H1 (cell line): ENCODE results near the gene RHBG. TPM values are rescaled to one million over a fixed set of nuclear protein-coding genes. Genes with fewer than 3 reads are reported as not detected.

Source experiments
- CTCF ChIA-PET: fragments of 300-600 bp; sonication (Branson Sonifier 250); formaldehyde crosslinking; loops from one replicate; lab custom pipeline; 2021; ENCODE audit not compliant: partially characterized antibody; lab: Charles Lee
- POLR2A ChIA-PET: fragments of 300-600 bp; sonication (Branson Sonifier 250); formaldehyde crosslinking; loops from one replicate; lab custom pipeline; 2021; ENCODE audit warnings: inconsistent platforms; ENCODE audit not compliant: partially characterized antibody; lab: Charles Lee
- DNase-seq, 2 experiments: peaks; one replicate each; pipeline versions ENCODE4 v3.0.0 to v3.0.0-alpha.2; 2010 to 2022; ENCODE audit warnings: low spot score in 2 of 2, low read depth in 1 of 2, mixed read lengths in 1 of 2
- FAIRE-seq: peaks from 2 replicates; lab custom pipeline; 2011; peaks lifted over from hg19 to GRCh38; lab: Jason Lieb, UNC
- H2AFZ ChIP-seq: 2 replicates; pipeline ENCODE4 v1.8.1; 2012; ENCODE audit warnings: low read length, inconsistent platforms
- H2AK5ac ChIP-seq: 2 replicates; pipeline ENCODE4 v1.6.1; 2013; ENCODE audit warnings: low read depth, low read length
- H2BK120ac ChIP-seq: replicated peaks from 2 replicates; pipeline ENCODE3; 2013; ENCODE audit warnings: low read depth, low read length, inconsistent platforms
- H2BK12ac ChIP-seq: 2 replicates; pipeline ENCODE4 v1.6.1; 2013; ENCODE audit warnings: low read depth, low read length
- H2BK15ac ChIP-seq: 2 replicates; pipeline ENCODE4 v1.6.1; 2013; ENCODE audit warnings: low read length
- H2BK20ac ChIP-seq: 2 replicates; pipeline ENCODE4 v1.6.1; 2013; ENCODE audit warnings: low read length
- H2BK5ac ChIP-seq: 2 replicates; pipeline ENCODE4 v1.6.1; 2013; ENCODE audit warnings: low read depth, low read length
- H3K14ac ChIP-seq: 2 replicates; pipeline ENCODE4 v1.6.1; 2013; ENCODE audit warnings: inconsistent platforms; ENCODE audit not compliant: insufficient read length
- H3K18ac ChIP-seq: 2 replicates; pipeline ENCODE4 v1.6.1; 2013; ENCODE audit warnings: low read length; ENCODE audit errors: extremely low read depth
- H3K23ac ChIP-seq: 2 replicates; pipeline ENCODE4 v1.6.1; 2013; ENCODE audit warnings: inconsistent platforms; ENCODE audit not compliant: insufficient read length
- H3K23me2 ChIP-seq: 2 replicates; pipeline ENCODE4 v1.6.1; 2013; ENCODE audit warnings: low read depth, low read length
- H3K27ac ChIP-seq: 2 replicates; pipeline ENCODE4 v1.6.1; 2011; ENCODE audit warnings: low read depth, low read length, inconsistent platforms
- H3K27me3 ChIP-seq, 4 experiments: replicated peaks in 1 of 4; 1 replicate in 1 of 4; 2 replicates in 3 of 4; pipeline versions ENCODE4 v1.6.1 to v1.8.1; 2011 to 2013; ENCODE audit warnings: low read length in 3 of 4, mild to moderate bottlenecking in 3 of 4, inconsistent platforms in 2 of 4, mixed read lengths in 2 of 4, moderate library complexity in 1 of 4; ENCODE audit not compliant: control insufficient read depth in 3 of 4, insufficient read depth in 3 of 4; ENCODE audit errors: extremely low read depth in 1 of 4
- H3K36me3 ChIP-seq, 4 experiments: 2 replicates each; pipeline versions ENCODE4 v1.6.1 to v1.8.1; 2011 to 2013; ENCODE audit warnings: mild to moderate bottlenecking in 4 of 4, low read length in 3 of 4, moderate library complexity in 2 of 4, control low read depth in 1 of 4, inconsistent platforms in 1 of 4; ENCODE audit not compliant: insufficient read depth in 4 of 4, control insufficient read depth in 2 of 4
- H3K4ac ChIP-seq: replicated peaks from 2 replicates; pipeline ENCODE3; 2013; ENCODE audit warnings: low read length, low read depth, mixed read lengths, inconsistent platforms; ENCODE audit not compliant: insufficient read length
- H3K4me1 ChIP-seq, 4 experiments: replicated peaks in 1 of 4; 1 replicate in 1 of 4; 2 replicates in 3 of 4; pipeline versions ENCODE4 v1.6.1 to v1.8.1; 2011 to 2013; ENCODE audit warnings: low read length in 3 of 4, inconsistent platforms in 2 of 4, mixed read lengths in 1 of 4; ENCODE audit not compliant: insufficient read depth in 4 of 4, control insufficient read depth in 3 of 4
- H3K4me2 ChIP-seq, 2 experiments: 2 replicates each; pipeline versions ENCODE4 v1.6.1 to v1.8.1; 2011 to 2013; ENCODE audit warnings: low read depth in 2 of 2, low read length in 2 of 2, control low read depth in 1 of 2, inconsistent platforms in 1 of 2, mild to moderate bottlenecking in 1 of 2; ENCODE audit not compliant: insufficient read depth in 1 of 2
- H3K4me3 ChIP-seq, 4 experiments: fragments of 200-600, 300-600 bp in 1 of 4; sonication (generic), shearing (Covaris generic), sonication (Bioruptor Twin) in 1 of 4; 2 replicates each; pipeline versions ENCODE4 v1.5.1 to v1.8.1; 2011 to 2016; ENCODE audit warnings: low read length in 4 of 4, low read depth in 3 of 4, control low read depth in 2 of 4, inconsistent platforms in 2 of 4, mild to moderate bottlenecking in 2 of 4, mixed read lengths in 1 of 4, moderate library complexity in 1 of 4; ENCODE audit not compliant: insufficient read depth in 2 of 4; ENCODE audit errors: extremely low read depth in 1 of 4
- H3K56ac ChIP-seq: replicated peaks from 2 replicates; pipeline ENCODE3; 2013; ENCODE audit warnings: low read depth, mild to moderate bottlenecking, mixed read lengths, low read length, inconsistent platforms; ENCODE audit not compliant: insufficient read length
- H3K79me1 ChIP-seq: 2 replicates; pipeline ENCODE4 v1.6.1; 2013; ENCODE audit warnings: low read depth, low read length, control low read depth
- H3K79me2 ChIP-seq, 2 experiments: 2 replicates each; pipeline versions ENCODE4 v1.6.1 to v1.8.1; 2012 to 2013; ENCODE audit warnings: low read length in 2 of 2, mild to moderate bottlenecking in 2 of 2, inconsistent platforms in 1 of 2; ENCODE audit not compliant: insufficient read depth in 2 of 2, control insufficient read depth in 1 of 2
- H3K9ac ChIP-seq, 4 experiments: replicated peaks in 1 of 4; 1 replicate in 1 of 4; 2 replicates in 3 of 4; pipeline versions ENCODE4 v1.6.1 to v1.8.1; 2011 to 2013; ENCODE audit warnings: low read depth in 3 of 4, low read length in 3 of 4, control low read depth in 2 of 4, mild to moderate bottlenecking in 2 of 4, moderate library complexity in 2 of 4, inconsistent platforms in 1 of 4; ENCODE audit errors: extremely low read depth in 1 of 4
- H3K9me3 ChIP-seq, 2 experiments: 2 replicates each; pipeline versions ENCODE4 v1.6.1 to v1.8.1; 2012 to 2013; ENCODE audit warnings: mild to moderate bottlenecking in 2 of 2, moderate library complexity in 2 of 2, control low read depth in 1 of 2, inconsistent platforms in 1 of 2, low read depth in 1 of 2, low read length in 1 of 2, mixed read lengths in 1 of 2; ENCODE audit not compliant: insufficient read depth in 2 of 2
- H4K20me1 ChIP-seq, 2 experiments: replicated peaks in 1 of 2; 2 replicates each; pipeline versions ENCODE3 to v1.8.1; 2011 to 2013; ENCODE audit warnings: inconsistent platforms in 2 of 2, low read length in 2 of 2, mild to moderate bottlenecking in 1 of 2; ENCODE audit not compliant: insufficient read depth in 2 of 2, control insufficient read depth in 1 of 2
- H4K5ac ChIP-seq: 2 replicates; pipeline ENCODE4 v1.6.1; 2013; ENCODE audit warnings: low read length, low read depth, mixed read lengths, inconsistent platforms; ENCODE audit not compliant: insufficient read length
- H4K8ac ChIP-seq: 2 replicates; pipeline ENCODE4 v1.8.0; 2013; ENCODE audit warnings: mild to moderate bottlenecking, moderate library complexity, low read length, inconsistent platforms; ENCODE audit not compliant: insufficient read depth; ENCODE audit errors: extremely low read depth
- H4K91ac ChIP-seq: replicated peaks from 2 replicates; pipeline ENCODE3; 2013; ENCODE audit warnings: low read length, mixed read lengths, inconsistent platforms; ENCODE audit not compliant: insufficient read length
- EP300 ChIP-seq, 2 experiments: IDR thresholded peaks; 1 replicate in 1 of 2; 2 replicates in 1 of 2; pipeline ENCODE4 v1.6.1; 2011 to 2012; ENCODE audit warnings: low read depth in 2 of 2, low read length in 2 of 2, mild to moderate bottlenecking in 2 of 2, borderline replicate concordance in 1 of 2, inconsistent platforms in 1 of 2, moderate library complexity in 1 of 2
- GABPA ChIP-seq: IDR thresholded peaks from 2 replicates; pipeline ENCODE4 v1.6.1; 2011; ENCODE audit warnings: mild to moderate bottlenecking, low read length, moderate library complexity, borderline replicate concordance; ENCODE audit not compliant: insufficient read depth
- HDAC2 ChIP-seq, 2 experiments: fragments of 300-600 bp in 1 of 2; sonication (generic) in 1 of 2; IDR thresholded peaks; 2 replicates each; pipeline ENCODE4 v1.6.1; 2011 to 2012; ENCODE audit warnings: low read depth in 2 of 2, low read length in 2 of 2, mild to moderate bottlenecking in 2 of 2, moderate library complexity in 2 of 2, borderline replicate concordance in 1 of 2, inconsistent platforms in 1 of 2
- NRF1 ChIP-seq: IDR thresholded peaks from 2 replicates; pipeline ENCODE4 v1.6.1; 2011; ENCODE audit warnings: mild to moderate bottlenecking, low read depth, low read length, improper control_type of control experiment
- SP4 ChIP-seq: IDR thresholded peaks from 2 replicates; pipeline ENCODE4 v1.6.1; 2012; ENCODE audit warnings: low read length, inconsistent platforms
- TEAD4 ChIP-seq: IDR thresholded peaks from 2 replicates; pipeline ENCODE4 v1.6.1; 2012; ENCODE audit warnings: low read depth, low read length, inconsistent platforms, mixed read lengths
- WGBS, 2 experiments: shearing (Covaris generic) in 1 of 2; methylation state at CpG; one replicate each; pipeline versions ENCODE4 v1.1.6 to v1.1.7; 2013 to 2015; ENCODE audit warnings: low lambda C conversion rate in 2 of 2, mixed read lengths in 2 of 2, inconsistent platforms in 1 of 2, low coverage in 1 of 2, missing lambda C conversion rate in 1 of 2; ENCODE audit not compliant: insufficient replicate concordance in 2 of 2, insufficient coverage in 1 of 2, insufficient read length in 1 of 2; ENCODE audit errors: extremely low coverage in 1 of 2, missing lambda C conversion rate in 1 of 2; 5-methylcytosine and 5-hydroxymethylcytosine counted together
- polyA plus RNA-seq, 7 experiments: library from polyadenylated mRNA; depleted of rRNA in 3 of 7; stranded (reverse) in 5 of 7; unstranded in 2 of 7; fragments of >200 nt in 5 of 7; fragments of 200-250 nt in 2 of 7; gene quantifications; 1 replicate in 5 of 7; 2 replicates in 1 of 7; 4 replicates in 1 of 7; pipeline versions ENCODE4 v1.2.1 to v1.2.3, GENCODE V29; 2011 to 2013; ENCODE audit warnings: missing spikeins in 2 of 7, mixed read lengths in 2 of 7
- total RNA-seq: library from RNA; stranded (reverse); fragmentation: NEBNext Ultra II Directional; extraction: Animal tissue kit (Norgen Biotek cat#: 25700); gene quantifications from 2 replicates; pipeline ENCODE4 v1.2.1, GENCODE V29; 2021

Gene RHBG
- total and polyA plus RNA-seq, 2 of the 8 experiments (the other 6 are each of a cell fraction or from before 2014, with no cell fraction given) = 2.6 to 2.7 TPM

DNA sequence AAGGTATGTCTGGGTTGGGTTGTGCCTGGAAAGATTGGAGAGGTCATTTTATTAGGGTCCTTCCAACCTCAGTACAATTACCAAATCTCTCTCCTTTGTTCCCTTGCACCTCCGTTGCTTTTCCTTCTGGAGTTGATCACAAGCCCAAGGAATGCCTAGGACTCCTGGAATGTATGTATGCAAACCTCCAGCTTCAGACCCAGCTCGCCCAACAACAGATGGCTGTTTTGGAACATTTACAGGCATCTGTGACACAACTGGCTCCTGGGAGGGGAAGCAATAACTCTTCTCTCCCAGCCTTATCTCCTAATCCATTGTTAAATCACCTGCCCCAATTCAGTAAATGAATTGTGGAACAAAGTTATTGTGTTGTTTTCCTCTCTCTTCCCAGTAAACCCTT lies 22.4 kb upstream of the RHBG start:
- CTCF ChIA-PET = interaction anchor here (7.3 kb wide), 1 partner anchor 13 kb away, joined by 60 read pairs; no protein-coding TSS in a partner anchor
- Histone ChIP-seq H3K9ac (no peak overlapping the region; a peak in 1 of 7 replicates), H3K56ac (no peak overlapping the region), H4K20me1 (no peaks in the 10 kb centered on the region)
- no peak for TF ChIP-seq SP4
- TF ChIP-seq HDAC2 (IDR thresholded peaks at IDR 0.05; ENCODE audit: borderline replicate concordance in 1 of 2, low read depth in 2 of 2, low read length in 2 of 2) = no peak
- TF ChIP-seq EP300 (IDR thresholded peaks at IDR 0.05; ENCODE audit: borderline replicate concordance in 1 of 2, low read depth in 2 of 2, low read length in 2 of 2) = no peak
- TF ChIP-seq GABPA = no peak
- TF ChIP-seq TEAD4 = peak; percentile 39; the same call in 1 of the 2 replicates
- no peak for TF ChIP-seq NRF1
- TF ChIP-seq, all 59 proteins: peak for 1
- DNase-seq (no peak), FAIRE-seq (no peak)
- Histone ChIP-seq H3K79me2 (no peaks in the 10 kb centered on the region), H4K5ac (no peak overlapping the region), H4K91ac (no peak overlapping the region), H3K23me2 (no peaks in the 10 kb centered on the region), H2BK20ac (no peak overlapping the region), H2BK15ac (no peak overlapping the region), H3K23ac (no peak overlapping the region), H3K36me3 (no peaks in the 10 kb centered on the region), H3K14ac (no peak overlapping the region), H3K4me3 (no peak overlapping the region), H2BK120ac (no peak overlapping the region), H2AFZ (no peak overlapping the region), H3K79me1 (no peaks in the 10 kb centered on the region), H3K4ac (no peak overlapping the region), H2BK12ac (no peak overlapping the region), H2AK5ac (no peak overlapping the region), H3K27ac (no peak overlapping the region), H3K4me2 (no peak overlapping the region; a peak in 1 of 4 replicates), H3K18ac (no peak overlapping the region), H3K27me3 (no peaks in the 10 kb centered on the region), H3K4me1 (no peaks in the 10 kb centered on the region), H4K8ac (no peak overlapping the region), H2BK5ac (no peak overlapping the region; the same call in 1 of the 2 replicates), H3K9me3 (no peaks in the 10 kb centered on the region)
- POLR2A ChIA-PET = interaction anchor here (0.8 to 2.0 kb wide), 4 partner anchors 9 to 99 kb away, joined by 3 to 7 read pairs (median 4); partner anchors contain the start of gene CCT3
- 51% methylated on average over 2 of the region's 2 CpGs; no CpG with 5 or more reads in 1 of the 2 experiments for WGBS, 2 experiments
